Superior temporal gyrus (tissue), 1 donor: ENCODE results near the gene FBXL22.

Source experiments
- DNase-seq: peaks from one replicate; pipeline ENCODE4 v3.0.0-alpha.2; 2016; ENCODE audit errors: extremely low spot score

Gene FBXL22, protein sequence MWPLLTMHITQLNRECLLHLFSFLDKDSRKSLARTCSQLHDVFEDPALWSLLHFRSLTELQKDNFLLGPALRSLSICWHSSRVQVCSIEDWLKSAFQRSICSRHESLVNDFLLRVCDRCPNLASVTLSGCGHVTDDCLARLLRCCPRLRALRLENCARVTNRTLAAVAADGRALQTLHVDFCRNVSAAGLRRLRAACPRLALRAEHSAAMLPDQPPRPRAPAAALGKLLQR

DNA sequence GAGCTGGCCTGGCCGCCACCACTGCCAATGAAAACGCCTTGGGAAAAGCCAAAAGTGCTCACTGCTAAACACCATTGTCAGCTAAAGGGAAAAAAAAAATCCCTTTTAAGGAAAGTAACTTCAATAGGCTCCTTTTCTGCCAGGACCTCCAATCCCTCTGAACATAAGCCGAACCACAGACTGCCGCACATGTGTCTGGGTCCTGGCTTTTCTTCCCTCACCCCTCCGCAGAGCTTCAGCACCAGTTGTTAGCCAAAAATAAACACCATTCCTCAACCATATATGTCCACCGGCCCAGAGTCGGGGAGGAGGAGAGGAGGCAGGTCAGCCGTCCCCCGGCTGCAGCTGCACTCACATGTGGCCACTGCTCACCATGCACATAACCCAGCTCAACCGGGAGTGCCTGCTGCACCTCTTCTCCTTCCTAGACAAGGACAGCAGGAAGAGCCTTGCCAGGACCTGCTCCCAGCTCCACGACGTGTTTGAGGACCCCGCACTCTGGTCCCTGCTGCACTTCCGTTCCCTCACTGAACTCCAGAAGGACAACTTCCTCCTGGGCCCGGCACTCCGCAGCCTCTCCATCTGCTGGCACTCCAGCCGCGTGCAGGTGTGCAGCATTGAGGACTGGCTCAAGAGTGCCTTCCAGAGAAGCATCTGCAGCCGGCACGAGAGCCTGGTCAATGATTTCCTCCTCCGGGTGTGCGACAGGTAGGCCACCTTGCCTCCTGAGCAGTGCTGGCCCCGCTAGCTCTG lies at the start of gene FBXL22:
FBXL22 (plus strand) TSS at position 350 of the 753 bp plus-strand sequence; CDS start at position 356, 6 bp downstream.
- DNase-seq = no peak

DNA sequence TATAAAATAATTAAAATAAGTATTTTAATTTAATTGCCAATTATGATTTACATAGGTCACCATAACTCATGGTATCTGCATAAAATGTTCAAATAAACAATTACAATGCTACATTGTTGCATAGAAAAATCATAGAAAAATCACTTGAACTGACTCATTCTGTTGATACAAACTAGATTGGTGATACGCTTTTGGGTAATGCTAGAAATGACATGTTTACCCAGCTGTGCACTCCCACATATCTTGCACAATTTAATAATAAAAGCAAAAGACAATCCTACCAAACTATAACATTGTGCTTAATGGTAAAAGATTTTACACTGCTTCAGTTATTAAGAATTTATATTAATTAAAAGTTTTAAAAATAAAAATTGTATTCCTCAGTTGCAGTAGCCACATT lies 45.8 kb upstream of the FBXL22 start:
- DNase-seq = no peak

DNA sequence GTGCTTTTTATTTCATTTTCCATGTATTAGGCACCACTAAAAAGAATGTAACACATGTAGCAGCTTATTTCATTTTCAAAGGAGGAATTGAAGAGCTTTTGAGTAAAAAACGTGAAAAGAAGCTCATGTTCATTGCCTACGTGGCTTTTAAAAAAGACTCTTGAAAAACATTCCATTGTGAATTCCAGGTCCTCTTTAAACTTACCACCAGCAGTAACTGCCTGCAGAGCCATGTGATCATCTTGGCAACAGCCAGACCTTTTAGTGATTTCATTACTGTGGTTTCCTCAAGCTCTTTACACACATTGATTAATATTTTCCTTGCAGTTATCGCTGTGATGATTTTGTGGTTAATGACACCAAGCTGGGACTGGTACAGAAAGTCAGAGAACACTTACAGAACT lies 43.8 kb upstream of the FBXL22 start:
- no peak for DNase-seq

DNA sequence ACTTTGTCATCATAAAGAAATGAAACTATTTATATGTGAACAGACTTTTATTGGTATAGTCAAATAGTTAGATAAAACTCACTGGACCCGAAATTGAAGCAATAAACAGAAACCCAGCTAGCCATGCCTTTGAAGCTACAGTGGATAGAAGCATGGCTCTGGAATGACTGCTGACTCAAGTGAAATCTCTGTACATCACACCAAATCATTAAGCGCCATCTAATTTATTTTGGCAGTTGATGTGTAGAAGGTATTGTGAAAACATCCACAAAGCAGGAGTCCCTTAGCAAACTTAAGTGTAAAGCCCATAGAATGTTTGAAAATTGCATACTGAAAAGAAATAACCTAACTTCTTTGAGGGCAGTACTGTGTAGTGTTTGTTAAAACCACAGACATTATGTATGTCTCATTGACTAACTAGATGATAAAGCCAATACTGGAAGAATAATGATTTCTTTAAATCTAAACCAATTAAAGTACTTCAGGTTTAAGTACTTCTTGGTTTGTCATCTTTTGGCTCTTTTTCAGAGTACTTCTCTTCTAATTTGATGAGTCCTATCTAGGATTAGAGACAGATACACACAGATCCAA lies 42.8 kb upstream of the FBXL22 start:
- DNase-seq = no peak

DNA sequence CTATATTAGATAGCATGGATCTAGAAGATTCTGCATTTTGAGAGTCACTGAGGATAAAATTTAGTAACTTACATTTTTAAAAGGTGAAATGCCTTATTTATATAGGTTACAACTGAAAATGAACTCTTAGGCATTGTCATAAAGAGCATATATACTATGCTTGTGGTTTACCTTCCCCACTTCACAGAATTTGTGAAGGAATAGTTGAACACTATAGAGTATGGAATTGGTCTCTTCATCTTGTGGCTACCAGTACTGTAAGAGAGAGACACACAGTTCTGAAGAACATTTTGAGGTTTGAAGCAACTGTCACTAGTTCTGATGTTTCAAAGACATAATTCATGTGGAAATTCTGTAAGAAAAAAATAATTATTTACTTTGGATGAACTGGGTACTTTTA lies 41.7 kb upstream of the FBXL22 start:
- DNase-seq = no peak

DNA sequence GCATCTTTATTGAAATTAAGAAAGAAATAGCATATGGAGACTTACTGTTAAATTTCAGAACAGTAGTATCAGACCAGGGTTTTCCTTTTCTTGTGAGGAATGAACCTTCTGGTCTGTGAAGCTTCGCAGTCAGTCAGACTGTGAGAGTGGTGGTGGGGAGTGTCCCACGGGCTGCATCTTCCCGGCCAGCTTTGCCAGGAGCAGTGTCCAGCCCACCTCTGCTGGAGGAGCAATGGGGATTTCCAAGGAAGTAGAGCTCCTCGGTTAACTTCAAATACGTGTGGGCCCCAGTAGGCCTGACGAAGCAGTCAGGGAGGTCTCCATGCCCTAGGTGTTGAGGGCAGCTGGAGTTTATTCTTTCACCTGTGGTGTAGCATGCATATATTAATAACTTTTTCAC lies 40.9 kb upstream of the FBXL22 start:
- DNase-seq = no peak

DNA sequence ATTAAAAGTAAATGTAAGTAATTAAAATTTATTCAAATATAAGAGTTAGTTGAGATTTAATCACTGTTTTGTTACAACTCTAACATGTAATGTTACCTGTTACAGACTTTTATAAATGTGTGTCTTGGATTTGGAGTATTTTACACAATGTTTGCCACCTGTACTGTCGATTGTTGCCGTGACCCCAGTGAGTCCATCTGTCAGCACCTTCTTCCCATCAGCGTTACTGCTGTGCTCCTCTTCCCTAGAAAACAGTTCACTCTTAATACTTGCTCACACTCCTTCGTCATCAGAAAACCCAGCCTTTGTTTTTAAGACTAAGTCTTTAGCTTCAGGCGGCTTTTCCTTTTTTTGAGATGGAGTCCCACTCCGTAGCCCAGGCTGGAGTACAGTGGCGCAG lies 40.5 kb upstream of the FBXL22 start:
- no peak for DNase-seq

DNA sequence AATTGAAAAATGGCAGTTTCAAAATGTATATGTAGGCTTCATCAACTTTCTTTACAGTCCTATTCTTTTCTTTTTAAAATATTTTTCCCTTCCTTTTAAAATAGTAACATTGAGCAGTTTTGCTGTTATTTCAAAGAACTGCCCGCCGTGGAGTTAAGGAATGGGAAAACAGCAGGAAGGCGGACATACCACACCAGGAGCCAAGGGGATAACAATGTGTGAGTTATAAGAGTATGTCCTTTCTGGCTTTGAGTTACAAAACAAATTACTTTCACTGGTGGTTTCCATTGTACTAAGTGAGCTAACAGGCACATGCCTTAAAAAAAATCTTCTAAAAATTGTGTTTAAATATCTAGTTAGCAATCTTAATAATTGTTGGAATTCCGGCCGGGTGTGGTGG lies 37.4 kb upstream of the FBXL22 start:
- no peak for DNase-seq

DNA sequence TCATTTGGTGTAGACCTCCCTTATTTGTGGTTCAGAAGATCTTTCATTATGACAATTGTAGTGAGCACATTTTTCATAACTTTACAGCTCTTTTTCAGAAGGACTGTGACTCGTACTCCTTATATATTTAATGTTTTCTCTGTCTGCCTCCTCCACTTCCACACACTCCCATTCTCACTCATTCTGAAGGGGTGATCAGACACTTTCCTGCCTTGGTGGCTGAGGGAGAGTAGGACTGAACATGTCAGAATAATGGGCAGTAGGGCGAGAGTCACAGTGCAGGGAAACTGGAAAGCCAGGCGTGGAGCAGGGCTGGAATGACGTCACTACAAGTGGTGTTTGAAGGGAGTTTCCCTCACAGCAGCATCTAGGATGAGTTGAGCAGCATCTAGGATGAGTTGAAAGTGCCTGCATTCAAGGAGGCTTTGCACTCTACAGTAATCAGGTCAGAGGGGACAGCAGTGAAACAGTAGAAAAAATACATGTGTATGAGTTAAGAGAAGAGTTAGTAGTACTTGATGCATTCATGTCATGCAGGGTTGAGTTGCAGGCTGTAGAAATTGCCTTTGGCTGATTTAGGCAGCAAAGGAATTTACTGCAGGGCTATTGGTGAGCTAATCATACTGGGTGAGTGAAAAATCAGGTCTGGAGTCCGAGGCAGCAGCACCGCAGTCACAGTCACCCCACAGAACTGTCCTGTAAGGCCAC lies 36.3 kb upstream of the FBXL22 start:
- no peak for DNase-seq

DNA sequence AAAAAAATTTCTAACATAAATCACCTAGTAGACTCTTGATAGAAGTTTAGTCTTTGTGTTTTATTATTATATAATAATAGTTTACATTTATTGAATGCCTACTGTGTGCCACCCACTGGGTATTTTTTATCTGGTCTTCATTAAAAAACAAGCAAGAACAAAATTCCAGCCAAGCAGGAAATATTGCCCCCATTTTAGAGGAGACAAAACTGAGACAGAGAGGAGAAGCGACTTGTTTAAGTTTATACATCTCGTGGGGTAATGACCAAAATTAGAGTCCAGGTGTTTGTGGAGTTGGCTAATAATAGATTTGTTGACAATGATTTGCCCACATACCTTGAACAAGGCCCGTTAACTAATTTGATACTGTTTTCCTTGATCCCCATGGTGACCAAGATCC lies 33.1 kb upstream of the FBXL22 start:
- DNase-seq = no peak

DNA sequence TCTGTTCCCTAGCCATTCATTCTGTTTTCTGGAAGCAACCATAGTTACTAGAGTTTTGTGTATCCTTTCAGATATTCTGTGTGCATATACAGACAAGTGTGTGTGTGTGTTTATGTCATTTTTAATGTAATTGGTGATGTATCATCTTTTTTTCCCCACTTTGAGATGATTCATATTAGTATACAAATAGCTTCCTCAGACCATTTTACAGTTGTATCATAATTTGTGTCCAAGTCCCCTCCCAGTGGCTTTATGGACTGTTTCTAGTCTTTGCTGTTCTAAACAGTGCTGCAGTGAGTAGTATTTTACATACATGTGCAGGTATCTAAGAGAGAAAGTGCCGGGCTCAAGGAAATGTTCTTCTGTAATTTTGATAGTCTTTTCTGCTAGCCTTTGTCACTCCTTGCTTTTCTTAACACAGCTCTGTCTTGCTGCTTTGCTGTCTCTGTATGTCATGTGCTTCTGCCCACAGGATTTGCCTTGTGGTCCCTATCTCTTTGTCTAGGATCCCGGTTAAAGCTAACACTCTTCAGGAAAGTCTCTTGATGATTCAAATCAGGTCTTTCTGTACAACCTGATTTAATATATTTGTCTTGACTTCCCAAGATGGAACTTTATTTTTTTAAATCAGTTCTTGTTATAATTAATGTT lies 31.5 kb upstream of the FBXL22 start:
- DNase-seq = no peak

DNA sequence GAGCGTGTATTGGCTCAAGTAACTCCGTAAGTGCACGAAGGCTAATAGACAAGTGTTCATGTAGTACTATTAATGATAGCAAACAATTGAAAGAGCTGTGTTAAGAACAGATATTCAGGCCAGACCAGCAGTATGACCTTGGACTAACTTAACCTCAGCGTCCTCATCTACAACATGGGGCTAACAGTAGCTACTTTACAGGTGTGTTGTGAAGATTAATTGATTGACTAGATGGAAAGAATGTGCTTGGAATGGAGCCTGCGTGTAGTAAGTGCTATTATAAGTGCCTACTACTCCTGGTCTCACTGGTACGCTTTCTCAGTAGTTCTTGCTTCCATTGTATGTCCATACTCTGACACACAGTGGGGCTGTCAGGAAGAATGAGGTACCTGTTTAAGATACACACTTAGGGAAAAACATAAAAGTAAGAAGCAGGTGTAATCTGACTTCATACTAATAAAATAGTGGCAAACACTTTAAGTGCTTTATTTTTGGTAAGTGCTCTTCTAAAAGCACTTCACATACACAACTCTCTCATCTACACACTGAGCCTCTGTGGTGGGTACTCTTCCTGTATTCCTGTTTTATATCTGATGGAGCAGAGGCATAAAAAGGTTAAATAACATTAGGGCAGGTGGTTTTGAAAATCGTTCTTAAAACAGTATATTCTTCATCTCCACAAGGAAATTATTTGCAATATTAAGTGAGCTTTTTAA lies 24.3 kb upstream of the FBXL22 start:
- DNase-seq = no peak

DNA sequence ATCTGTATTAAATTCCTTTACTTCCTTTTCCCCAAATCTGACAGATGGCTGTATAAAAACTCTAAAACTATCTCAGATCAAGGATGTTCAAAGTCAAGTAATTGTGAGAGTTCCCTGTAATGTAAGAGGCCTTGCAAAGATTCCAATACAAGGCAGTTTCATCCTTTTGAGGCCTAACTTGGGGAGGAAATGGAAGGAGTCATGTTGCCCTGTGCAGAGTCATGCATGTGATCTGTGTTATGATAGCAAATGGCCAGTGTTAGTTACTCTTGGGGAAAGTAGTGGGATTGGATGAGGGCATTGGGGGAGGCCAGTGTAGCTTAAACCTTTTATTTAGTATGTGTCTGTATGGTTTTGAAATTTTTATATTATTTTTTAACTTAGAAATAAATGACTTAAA lies 23.7 kb upstream of the FBXL22 start:
- no peak for DNase-seq

DNA sequence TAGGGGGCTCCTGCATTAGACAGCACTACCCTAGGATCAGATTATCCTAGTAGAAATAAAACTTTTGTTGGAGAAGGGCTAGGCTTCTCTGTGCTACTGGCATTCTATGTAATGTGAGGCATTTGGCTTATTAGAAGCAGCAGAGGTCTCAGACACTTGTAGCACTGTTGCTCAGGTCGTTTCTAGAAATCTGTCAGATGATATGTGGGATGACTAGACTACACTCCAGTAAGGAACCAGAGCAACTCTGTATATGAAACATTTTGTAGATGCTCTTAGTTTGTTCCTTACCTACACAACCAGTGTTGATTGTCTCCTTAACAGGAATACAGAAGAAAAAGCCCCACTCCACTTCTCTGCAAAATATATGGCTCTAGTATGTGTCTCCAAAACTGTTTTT lies 21.9 kb upstream of the FBXL22 start:
- no peak for DNase-seq

DNA sequence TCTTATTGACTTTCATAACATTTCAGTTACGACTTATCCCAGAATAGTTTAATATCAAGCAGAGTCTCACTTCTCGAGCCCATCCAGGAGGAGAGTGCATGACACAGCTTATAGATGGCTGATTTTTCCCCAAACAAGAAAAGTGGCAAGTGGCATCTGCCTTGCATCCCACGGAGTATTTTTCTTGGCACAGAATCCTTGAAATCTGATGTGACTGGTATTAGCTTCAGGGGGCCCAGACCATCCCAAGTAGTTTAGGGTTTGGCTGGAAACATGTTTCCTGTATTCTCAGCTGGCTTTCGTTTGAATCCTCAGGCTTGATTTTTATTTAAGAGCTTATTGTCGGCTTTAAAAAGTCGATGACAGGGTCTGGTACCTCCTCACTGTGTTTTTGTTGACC lies 20.7 kb upstream of the FBXL22 start:
- DNase-seq = no peak

DNA sequence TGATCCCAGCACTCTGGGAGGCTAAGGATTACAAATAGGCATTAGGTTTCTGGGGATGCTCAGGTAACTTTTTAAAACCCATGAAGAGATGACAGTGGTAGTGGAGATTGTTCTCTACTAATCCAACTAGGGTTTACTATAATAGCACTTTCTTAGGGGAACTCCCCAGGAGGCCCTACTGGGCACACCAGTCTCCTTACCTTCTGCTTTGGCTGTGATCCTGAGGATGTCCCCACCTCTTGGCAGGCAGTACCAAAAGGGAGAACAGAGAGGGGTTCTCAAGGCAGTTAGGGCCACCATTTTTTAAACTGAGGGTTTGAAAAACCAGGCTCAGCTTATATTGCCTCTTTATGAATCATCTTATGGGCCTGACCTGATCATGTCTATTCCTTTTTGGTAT lies 15.0 kb upstream of the FBXL22 start:
- DNase-seq = no peak

DNA sequence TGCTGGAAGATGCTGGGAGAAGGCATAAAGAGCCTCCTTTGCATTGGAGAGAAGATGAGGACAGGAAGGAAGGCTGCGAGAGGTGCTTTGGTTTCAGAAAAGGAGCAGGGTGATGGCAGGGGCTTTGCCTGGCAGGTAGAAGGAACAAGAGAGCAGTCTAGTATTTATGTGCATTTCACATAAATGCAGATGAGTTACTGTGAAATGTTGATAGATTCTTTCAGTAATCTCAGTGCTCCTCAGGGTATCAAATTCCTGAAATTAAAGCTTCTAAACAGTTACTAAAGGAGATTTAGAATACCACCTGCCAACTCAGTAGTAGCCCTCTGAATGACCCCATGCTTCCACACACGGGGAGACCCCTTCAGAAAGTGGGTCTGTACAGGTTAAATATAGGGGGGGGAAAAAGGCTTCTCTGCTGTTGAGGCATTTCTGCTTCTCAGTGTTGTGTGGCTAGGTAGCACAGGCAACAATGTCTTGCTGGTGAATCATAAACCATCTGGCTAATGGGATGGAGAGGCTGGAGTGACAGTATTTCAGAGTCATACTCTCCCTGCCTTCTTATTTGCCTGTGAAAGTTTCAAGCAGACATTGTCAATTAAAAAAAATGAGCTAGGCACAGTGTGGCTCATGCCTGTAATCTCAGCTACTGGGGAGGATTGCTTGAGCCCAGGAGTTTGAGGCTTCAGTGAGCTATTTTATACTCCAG lies 14.3 kb upstream of the FBXL22 start:
- no peak for DNase-seq

DNA sequence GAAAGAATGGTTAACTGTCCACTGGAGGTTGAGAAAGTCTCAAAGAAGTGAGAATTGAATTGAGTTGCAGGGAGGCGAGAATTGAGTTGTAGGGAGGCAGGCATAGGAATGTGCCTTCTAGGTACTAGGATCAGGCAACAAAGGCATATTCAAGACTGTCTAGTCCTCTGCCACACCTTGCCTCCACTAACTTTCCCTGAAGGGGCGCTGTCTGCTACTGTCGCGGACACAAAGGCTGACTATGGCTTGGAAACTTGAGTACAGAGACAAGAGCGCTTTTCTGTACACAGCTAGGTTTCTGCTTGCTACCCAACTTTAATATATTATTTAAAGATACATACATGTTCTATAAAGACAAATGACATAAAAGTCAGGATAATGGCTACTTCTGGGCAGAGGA lies 10.4 kb upstream of the FBXL22 start:
- no peak for DNase-seq

DNA sequence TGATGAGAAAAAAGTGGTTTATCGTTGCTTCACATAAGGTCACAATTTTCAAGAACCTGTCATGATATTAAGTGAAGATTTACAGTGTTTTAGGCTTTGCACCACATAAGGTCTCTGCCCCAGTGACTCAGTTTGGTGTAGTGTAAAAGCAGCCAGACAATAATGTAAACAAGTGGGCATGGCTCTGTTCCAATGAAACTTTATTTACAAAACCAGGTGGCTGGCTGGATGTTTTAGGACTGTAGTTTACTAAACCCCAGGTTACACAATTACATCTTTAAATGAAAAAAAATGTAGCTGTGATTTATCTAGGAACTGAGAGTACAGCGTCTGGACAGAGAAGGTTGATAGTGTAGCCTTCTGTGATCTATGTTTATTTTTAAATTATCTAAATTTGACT lies 9.7 kb upstream of the FBXL22 start:
- DNase-seq = no peak

DNA sequence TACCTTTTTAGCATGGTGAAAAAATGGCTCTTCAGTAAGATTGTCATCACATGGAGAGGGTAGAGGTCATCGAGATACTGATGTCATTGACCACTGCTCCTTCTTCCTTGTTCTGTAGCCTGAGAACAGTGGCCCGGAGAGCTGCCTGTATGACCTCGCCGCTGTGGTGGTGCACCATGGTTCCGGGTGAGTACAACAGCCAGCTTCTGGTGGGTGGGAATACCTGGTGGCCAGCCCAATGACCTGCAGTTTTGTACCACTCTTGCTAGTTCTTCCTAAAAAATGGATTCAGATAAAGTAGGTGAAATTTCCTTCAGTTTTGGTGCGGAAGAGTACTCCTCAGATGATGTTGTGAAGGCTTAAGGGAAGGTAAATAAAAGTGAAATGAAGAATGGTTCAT lies 8.4 kb upstream of the FBXL22 start:
- no peak for DNase-seq
